ENCODE measurements around the gene CCN5. TPM values are rescaled to one million over a fixed set of nuclear protein-coding genes. Genes with fewer than 3 reads are reported as not detected.

CCN5 gene
- total RNA-seq, 2 experiments from 2014 or later, result not detected

GRCh38 chr20:44738813-44739477, 23.8 kb downstream of the CCN5 start:
- no peak overlapping the region for H3K27ac ChIP-seq (ENCODE audit: low read depth, low read length, poor library complexity, severe bottlenecking)
- H2AFZ ChIP-seq (ENCODE audit: low read length), result peak overlapping the region; percentile 79; the same call in 1 of the 2 replicates
- H3K9me3 ChIP-seq (ENCODE audit: low read length), result peaks cover 19% of the 10 kb centered on the region
- intact Hi-C loops (cut with micrococcal nuclease; ENCODE audit: unreplicated experiment), result no loop called here
- ChIA-PET CTCF (ENCODE audit: unreplicated experiment) (interaction anchor here (1.3 kb wide), 1 partner anchor 9 kb away, joined by 6 read pairs; no protein-coding TSS in a partner anchor), POLR2A (interaction anchor here (0.5 to 1.0 kb wide), 4 partner anchors 9 to 293 kb away, joined by 3 to 7 read pairs (median 5); no protein-coding TSS in a partner anchor)
- H3K4me3 ChIP-seq (ENCODE audit: low read depth, low read length, poor library complexity, severe bottlenecking), result peak overlapping the region; percentile 67
- peak overlapping the region; percentile 81 for H3K4me2 ChIP-seq (ENCODE audit: low read length)
- H3K4me1 ChIP-seq (ENCODE audit: insufficient read depth, low read length, poor library complexity, severe bottlenecking), result peaks cover 30% of the 10 kb centered on the region
- no peaks in the 10 kb centered on the region for H3K79me2 ChIP-seq (ENCODE audit: insufficient read depth, low read depth, low read length)
- peak; percentile 91 for DNase-seq (ENCODE audit: low spot score)
- no peaks in the 10 kb centered on the region for H4K20me1 ChIP-seq (ENCODE audit: insufficient read depth, low read length)
- H3K36me3 ChIP-seq (ENCODE audit: insufficient read depth, low read length), result peaks cover 11% of the 10 kb centered on the region
- BruUV-seq (replicated peaks), result no TSS peak
- TF ChIP-seq EZH2phosphoT487 (IDR thresholded peaks at IDR 0.05; ENCODE audit: borderline replicate concordance, low read depth, low read length) (no peak), CTCF (conservative IDR thresholded peaks at IDR 0.05; ENCODE audit: low read length) (no peak)
- H3K9me2 ChIP-seq (ENCODE audit: insufficient read depth, low read length), result no peaks in the 10 kb centered on the region

GRCh38 chr20:44739942-44740341, 24.8 kb downstream of the CCN5 start:
- H3K4me2 ChIP-seq (ENCODE audit: low read length), result no peak overlapping the region
- peaks cover 11% of the 10 kb centered on the region for H3K36me3 ChIP-seq (ENCODE audit: insufficient read depth, low read length)
- ChIA-PET CTCF (ENCODE audit: unreplicated experiment) (no interaction called here), POLR2A (no interaction called here)
- no peaks in the 10 kb centered on the region for H4K20me1 ChIP-seq (ENCODE audit: insufficient read depth, low read length)
- no peaks in the 10 kb centered on the region for H3K79me2 ChIP-seq (ENCODE audit: insufficient read depth, low read depth, low read length)
- intact Hi-C loops (cut with micrococcal nuclease; ENCODE audit: unreplicated experiment), result no loop called here
- H3K27ac ChIP-seq (ENCODE audit: low read depth, low read length, poor library complexity, severe bottlenecking), result no peak overlapping the region
- H3K9me3 ChIP-seq (ENCODE audit: low read length), result peaks cover 19% of the 10 kb centered on the region
- peaks cover 30% of the 10 kb centered on the region for H3K4me1 ChIP-seq (ENCODE audit: insufficient read depth, low read length, poor library complexity, severe bottlenecking)
- H3K4me3 ChIP-seq (ENCODE audit: low read depth, low read length, poor library complexity, severe bottlenecking), result no peak overlapping the region
- DNase-seq (ENCODE audit: low spot score), result no peak
- TF ChIP-seq EZH2phosphoT487 (IDR thresholded peaks at IDR 0.05; ENCODE audit: borderline replicate concordance, low read depth, low read length) (no peak), CTCF (conservative IDR thresholded peaks at IDR 0.05; ENCODE audit: low read length) (no peak)
- H2AFZ ChIP-seq (ENCODE audit: low read length), result no peak overlapping the region
- no peaks in the 10 kb centered on the region for H3K9me2 ChIP-seq (ENCODE audit: insufficient read depth, low read length)
- BruUV-seq (replicated peaks), result no TSS peak
